HuH-7 (cell line): ENCODE measurements around the gene MDC1.
"Not testable (repeated sequence)": the region's sequence is repeated elsewhere in the genome, so short reads cannot be mapped to it uniquely, and the experiment has no call there.

Experiments
- DNase-seq: peaks from one replicate; pipeline ENCODE4 v3.0.0; 2011; ENCODE audit warnings: low spot score

MDC1 gene

GRCh38 chr6:30683183-30683979 lies 33.7 kb downstream of the MDC1 start:
- DNase-seq, result no peak

- DNase-seq, result no peak
Measured at GRCh38 chr6:30682143-30683117, 34.7 kb downstream of the MDC1 start.

- DNase-seq, result no peak
Measured at GRCh38 chr6:30681766-30682142, 35.3 kb downstream of the MDC1 start.

- no peak for DNase-seq
Measured at GRCh38 chr6:30679765-30680535, 37.1 kb downstream of the MDC1 start.

- peak; percentile 83 for DNase-seq
Measured at GRCh38 chr6:30678964-30679726, 37.9 kb downstream of the MDC1 start.

- no peak for DNase-seq
Measured at GRCh38 chr6:30676660-30677285, 40.3 kb downstream of the MDC1 start.

- peak; percentile 80 for DNase-seq
Measured at GRCh38 chr6:30672445-30673253, 44.4 kb downstream of the MDC1 start, which contains the start of gene DHX16. DHX16 (minus strand) TSS chr6:30673006; CDS start chr6:30672841, 165 bp downstream.

GRCh38 chr6:30670760-30671527 lies 46.1 kb downstream of the MDC1 start:
- DNase-seq, result peak; percentile 44

GRCh38 chr6:30666300-30666699 lies 50.8 kb downstream of the MDC1 start:
- not testable (repeated sequence) for DNase-seq

GRCh38 chr6:30664994-30665767 lies 51.9 kb downstream of the MDC1 start:
- no peak for DNase-seq

- not testable (repeated sequence) for DNase-seq
Measured at GRCh38 chr6:30657922-30658321, 59.2 kb downstream of the MDC1 start.

GRCh38 chr6:30657454-30657853 lies 59.6 kb downstream of the MDC1 start:
- DNase-seq, result no peak

- no peak for DNase-seq
Measured at GRCh38 chr6:30656513-30656912, 60.6 kb downstream of the MDC1 start.

- DNase-seq, result no peak
Measured at GRCh38 chr6:30655743-30656094, 61.4 kb downstream of the MDC1 start.

GRCh38 chr6:30654798-30655742 lies 62.0 kb downstream of the MDC1 start:
- no peak for DNase-seq

- DNase-seq, result no peak
Measured at GRCh38 chr6:30651143-30651542, 65.9 kb downstream of the MDC1 start.
